ELF-1 (cell line): ENCODE data around the gene WARS2.
"Not testable (repeated sequence)": the region's sequence is repeated elsewhere in the genome, so short reads cannot be mapped to it uniquely, and the experiment has no call there.

Source experiments
- DNase-seq: peaks from one replicate; pipeline ENCODE4 v3.0.0-alpha.2; 2016; ENCODE audit warnings: low read depth, low spot score

WARS2 gene

GRCh38 chr1:119140177-119141019 lies at the start of gene WARS2:
WARS2 (minus strand) TSS chr1:119140653; CDS start chr1:119140644, 9 bp downstream.
- DNase-seq = peak; percentile 99

- DNase-seq = no peak
These were observed 48.5 kb upstream of the WARS2 start for GRCh38 chr1:119188926-119189325.

- DNase-seq = no peak
These were observed 47.0 kb upstream of the WARS2 start for GRCh38 chr1:119187416-119187815.

DNA sequence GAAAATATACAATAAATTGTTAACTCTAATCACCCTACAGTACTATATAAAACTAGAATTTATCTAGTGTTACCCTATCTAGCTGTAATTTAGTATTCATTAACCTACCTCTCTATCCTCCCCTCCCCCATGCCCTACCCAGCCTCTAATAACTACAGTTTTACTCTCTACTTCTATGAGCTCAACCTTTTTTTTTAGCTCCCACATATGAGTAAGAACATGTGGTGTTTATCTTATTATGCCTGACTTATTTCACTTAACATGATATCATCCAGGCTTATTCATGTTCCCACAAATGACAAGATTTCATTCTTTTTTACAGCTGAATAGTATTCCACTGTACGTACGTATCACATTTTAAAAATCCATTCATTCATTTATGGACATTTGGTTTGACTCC lies 46.0 kb upstream of the WARS2 start:
- DNase-seq = no peak

DNA sequence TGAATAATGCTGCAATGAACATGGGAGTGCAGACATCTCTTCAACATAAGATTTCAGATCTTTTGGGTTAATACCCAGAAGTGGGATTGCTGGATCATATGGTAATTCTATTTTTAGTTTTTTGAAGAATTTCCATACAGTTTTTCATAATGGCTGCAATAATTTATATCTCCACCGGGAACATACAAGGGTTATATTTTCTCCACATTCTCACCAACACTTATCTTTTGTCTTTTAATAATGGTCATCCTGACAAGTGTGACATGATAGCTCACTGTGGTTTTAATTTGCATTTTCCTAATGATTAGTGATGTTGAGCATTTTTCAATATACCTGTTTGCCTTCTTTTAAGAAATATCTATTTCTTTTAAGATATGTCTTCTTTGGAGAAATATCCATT lies 44.5 kb upstream of the WARS2 start:
- no peak for DNase-seq

DNA sequence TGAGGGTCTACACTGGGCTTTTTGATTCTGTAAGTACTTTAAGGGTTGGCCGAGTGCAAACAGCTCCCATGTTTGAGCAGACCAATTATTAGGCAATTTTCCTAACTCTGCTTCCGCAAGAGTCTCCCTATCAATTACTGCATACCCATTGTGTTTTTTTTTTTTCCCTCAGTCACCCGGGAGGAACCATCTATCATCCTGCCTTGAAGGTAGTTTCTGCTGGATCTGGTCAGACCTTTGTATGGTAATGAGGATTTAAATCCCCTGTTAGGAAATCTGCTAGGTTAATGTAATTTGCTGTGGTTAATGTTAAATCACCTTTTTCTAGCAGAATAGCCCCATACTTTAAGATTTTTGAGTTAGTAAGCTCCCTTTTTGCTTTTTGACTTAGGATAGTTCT lies 40.8 kb upstream of the WARS2 start:
- DNase-seq = no peak

DNA sequence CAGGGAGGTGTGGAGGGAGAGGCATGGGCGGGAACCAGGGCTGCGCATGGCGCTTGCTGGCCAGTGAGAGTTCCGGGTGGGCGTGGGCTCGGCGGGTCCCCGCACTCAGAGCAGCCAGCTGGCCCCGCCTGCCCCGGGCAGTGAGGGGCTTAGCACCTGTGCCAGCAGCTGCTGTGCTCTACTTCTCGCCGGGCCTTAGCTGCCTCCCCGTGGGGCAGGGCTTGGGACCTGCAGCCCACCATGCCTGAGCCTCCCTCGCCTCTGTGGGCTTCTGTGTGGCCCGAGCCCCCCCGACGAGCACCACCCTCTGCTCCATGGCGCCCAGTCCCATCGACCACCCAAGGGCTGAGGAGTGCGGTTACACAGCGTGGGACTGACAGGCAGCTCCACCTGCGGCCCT lies 38.6 kb upstream of the WARS2 start:
- no peak for DNase-seq

DNA sequence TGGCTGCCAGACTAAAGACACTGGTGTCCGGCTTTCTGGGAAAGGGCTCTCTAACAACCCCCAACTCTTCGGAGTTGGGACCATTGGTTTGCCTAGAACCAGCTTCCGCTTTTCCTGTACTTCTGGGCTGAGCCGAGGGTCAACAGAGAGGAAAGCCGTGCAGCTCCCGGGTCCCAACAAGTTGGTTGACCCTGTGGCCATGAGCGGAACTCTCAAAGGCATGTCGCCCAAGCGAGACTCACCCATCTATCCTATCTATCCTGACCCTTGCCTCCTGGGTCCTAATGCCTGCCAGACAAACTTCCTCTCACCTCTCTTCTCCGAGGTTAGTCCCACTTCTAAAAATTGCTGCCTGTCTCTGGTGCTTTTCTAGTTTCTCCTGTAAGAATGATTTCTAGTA lies 32.5 kb upstream of the WARS2 start:
- not testable (repeated sequence) for DNase-seq

GRCh38 chr1:119171381-119172010 lies 31.0 kb upstream of the WARS2 start:
- not testable (repeated sequence) for DNase-seq

DNA sequence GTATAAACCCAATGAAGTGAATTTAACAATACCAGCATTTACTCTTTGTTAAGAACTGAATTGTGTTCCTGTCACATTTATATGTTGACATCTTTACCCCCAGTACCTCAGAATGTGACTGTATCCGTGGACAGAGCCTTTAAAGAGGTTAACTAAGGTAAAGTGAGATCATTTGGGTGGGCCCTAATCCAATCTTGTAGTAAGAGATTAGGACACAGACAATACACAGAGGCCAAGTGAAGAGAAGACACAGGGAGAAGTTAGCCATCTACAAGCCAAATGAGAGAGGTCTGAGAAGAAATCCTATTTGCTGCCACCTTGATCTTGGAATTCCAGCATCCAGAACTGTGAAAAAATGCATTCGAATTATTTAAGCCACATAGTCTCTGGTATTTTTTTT lies 22.9 kb upstream of the WARS2 start:
- no peak for DNase-seq

DNA sequence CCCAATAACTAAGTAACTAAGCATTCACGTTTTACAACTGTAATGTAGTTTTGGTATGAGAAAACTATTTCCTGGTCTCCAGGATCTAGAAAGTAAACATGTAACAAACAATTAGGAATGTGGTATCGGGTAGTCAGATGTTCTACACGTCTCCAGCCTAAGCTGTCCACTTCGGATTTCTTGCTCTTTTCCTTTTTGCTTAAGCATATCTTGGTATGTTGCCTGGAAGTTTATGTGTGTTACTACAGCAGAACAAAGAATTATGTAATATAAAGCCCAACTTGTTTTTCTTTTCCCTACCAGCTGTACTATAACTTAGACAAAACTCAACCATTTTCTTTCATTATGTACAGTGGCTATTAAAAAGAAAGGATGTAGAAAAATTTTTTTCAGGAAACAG lies 20.4 kb upstream of the WARS2 start:
- DNase-seq = no peak

DNA sequence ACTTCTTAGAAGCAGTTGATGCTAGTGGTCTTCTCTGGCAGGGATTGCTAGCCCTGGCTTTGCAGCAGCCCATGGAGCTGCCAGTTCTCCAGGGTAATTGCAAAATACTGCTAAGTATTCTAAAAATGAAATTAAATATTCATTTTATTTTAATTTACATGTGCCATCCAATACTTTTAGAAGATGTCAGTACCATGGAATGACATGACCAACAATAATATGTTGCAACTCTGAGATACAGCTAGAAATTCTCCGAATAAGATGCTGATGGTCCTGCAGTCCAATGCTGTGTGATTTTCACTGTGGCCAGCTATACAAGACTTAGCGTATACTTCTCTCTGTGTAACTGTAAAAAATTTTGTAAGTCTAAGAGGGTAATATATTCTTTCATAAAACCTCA lies 20.0 kb upstream of the WARS2 start:
- DNase-seq = no peak

- DNase-seq = no peak
These were observed 19.5 kb upstream of the WARS2 start for GRCh38 chr1:119159966-119160365.

- no peak for DNase-seq
These were observed 18.7 kb upstream of the WARS2 start for GRCh38 chr1:119159111-119159510.

DNA sequence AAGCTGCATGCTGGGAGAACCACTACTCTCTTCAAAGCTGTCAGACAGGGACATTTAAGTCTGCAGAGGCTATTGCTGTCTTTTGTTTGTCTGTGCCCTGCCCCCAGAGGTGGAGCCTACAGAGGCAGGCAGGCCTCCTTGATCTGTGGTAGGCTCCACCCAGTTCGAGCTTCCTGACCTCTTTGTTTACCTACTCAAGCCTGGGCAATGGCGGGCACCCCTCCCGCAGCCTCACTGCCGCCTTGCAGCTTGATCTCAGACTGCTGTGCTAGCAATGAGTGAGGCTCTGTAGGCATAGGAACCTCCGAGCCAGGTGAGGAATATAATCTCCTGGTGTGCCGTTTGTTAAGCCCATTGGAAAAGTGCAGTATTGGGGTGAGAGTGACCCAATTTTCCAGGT lies 16.3 kb upstream of the WARS2 start:
- DNase-seq = not testable (repeated sequence)

DNA sequence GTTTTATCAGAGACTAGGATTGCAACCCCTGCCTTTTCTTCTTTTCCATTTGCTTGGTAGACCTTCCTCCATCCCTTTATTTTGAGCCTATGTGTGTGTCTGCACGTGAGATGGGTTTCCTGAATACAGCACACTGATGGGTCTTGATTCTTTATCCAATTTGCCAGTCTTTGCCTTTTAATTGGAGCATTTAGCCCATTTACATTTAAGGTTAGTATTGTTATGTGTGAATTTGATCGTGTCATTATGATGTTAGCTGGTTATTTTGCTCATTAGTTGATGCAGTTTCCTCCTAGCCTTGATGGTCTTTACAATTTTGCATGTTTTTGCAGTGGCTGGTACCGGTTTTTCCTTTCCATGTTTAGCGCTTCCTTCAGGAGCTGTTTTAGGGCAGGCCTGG lies 14.6 kb upstream of the WARS2 start:
- DNase-seq = not testable (repeated sequence)

- DNase-seq = no peak
These were observed 9.7 kb upstream of the WARS2 start for GRCh38 chr1:119150150-119150549.

- no peak for DNase-seq
These were observed 7.2 kb upstream of the WARS2 start for GRCh38 chr1:119147661-119148090.

GRCh38 chr1:119146466-119146865 lies 6.0 kb upstream of the WARS2 start:
- no peak for DNase-seq

DNA sequence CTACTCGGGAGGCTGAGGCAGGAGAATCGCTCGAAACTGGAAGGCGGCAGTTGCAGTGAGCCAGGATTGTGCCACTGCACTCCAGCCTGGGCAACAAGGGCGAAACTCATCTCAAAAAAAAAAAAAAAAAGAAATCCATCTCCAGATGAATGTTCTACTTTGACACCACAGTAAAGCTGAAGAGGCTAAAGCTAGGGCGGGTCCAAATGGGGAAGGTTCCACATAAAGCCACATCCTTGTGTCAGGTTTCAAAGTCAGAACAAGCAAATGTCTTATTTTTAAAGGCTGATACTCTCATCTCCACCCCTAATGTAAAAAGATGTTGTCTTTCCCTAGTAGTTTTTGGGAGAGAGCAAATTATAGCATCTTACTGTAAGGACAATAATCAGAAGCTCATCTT lies 4.4 kb upstream of the WARS2 start:
- no peak for DNase-seq

- DNase-seq = no peak
These were observed 3.3 kb upstream of the WARS2 start for GRCh38 chr1:119143706-119144105.

DNA sequence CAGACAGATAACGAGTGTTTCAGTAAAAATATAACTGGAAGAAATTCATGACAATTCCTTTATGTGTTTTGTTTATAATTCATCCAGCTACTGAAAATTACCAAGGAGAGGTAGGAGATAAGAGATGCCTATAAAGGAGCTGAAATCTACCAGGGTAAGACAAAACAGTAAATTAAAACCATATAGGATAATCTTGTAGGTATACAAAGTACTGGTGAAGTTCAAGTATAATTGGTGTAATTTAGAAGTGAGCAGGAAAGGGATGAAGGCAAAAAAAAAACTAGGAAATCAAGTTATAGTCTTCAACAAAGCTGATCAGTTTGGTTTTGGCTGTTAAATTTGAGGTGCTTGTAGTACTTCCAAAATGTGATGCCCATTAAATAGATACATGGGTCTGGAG lies 1.2 kb upstream of the WARS2 start:
- no peak for DNase-seq

GRCh38 chr1:119141020-119141424 lies 569 bp upstream of the WARS2 start:
- DNase-seq = no peak
